ENCODE measurements around the gene DDX20. TPM values are rescaled to one million over a fixed set of nuclear protein-coding genes. Genes with fewer than 3 reads are reported as not detected.
"Not testable (repeated sequence)": the region's sequence is repeated elsewhere in the genome, so short reads cannot be mapped to it uniquely, and the experiment has no call there.

The DDX20 gene
- total and polyA plus RNA-seq, 4 experiments from 2014 or later, result 10.1 to 26.0 (median 18.0) TPM

DNA sequence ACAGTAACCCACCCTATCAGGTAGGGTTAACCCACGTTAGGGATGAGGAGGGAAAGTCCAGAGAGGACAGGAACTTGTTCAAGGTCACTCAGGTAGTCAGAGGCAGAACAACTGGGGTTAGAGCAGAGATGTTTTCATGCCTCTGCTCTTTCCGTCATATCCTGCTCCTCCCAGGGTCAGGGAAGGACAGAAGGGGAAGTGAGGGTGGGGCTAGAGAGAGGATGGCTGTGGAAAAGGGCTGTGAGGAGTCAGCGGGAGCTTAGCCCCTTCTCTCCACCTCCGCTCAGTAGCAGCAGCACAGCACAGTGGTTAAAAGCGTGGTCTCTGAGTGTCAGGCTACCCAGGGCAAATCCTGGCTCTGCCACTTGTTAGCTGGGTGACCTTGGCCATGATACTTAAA lies 36.5 kb downstream of the DDX20 start:
- H3K9me3 Mint-ChIP-seq, result no peaks in the 10 kb centered on the region
- no peak for DNase-seq
- no peak overlapping the region for H3K27ac ChIP-seq (ENCODE audit: low read depth, low read length)
- H3K27me3 Mint-ChIP-seq, result peaks cover 5 to 10% of the 10 kb centered on the region in 2 donors
- CTCF ChIA-PET (ENCODE audit: partially characterized antibody), result no interaction called here
- H3K9me3 ChIP-seq (ENCODE audit: control insufficient read depth in 1 of 2, low read length in 2 of 2), result no peaks in the 10 kb centered on the region
- intact Hi-C loops (cut with micrococcal nuclease), result no loop called here
- no peaks in the 10 kb centered on the region for H3K4me1 ChIP-seq (ENCODE audit: insufficient read depth, low read length)
- H3K27ac Mint-ChIP-seq, result no peak overlapping the region
- no peaks in the 10 kb centered on the region for H3K36me3 ChIP-seq (ENCODE audit: insufficient read depth, low read length)
- no peaks in the 10 kb centered on the region for H3K27me3 ChIP-seq (ENCODE audit: insufficient read depth, low read length)
- H3K4me3 ChIP-seq (ENCODE audit: low read length in 2 of 2), result no peak overlapping the region
- no peak overlapping the region for H3K4me3 Mint-ChIP-seq
- no peaks in the 10 kb centered on the region for H3K36me3 Mint-ChIP-seq
- no peaks in the 10 kb centered on the region for H3K4me1 Mint-ChIP-seq
- POLR2A ChIA-PET (ENCODE audit: partially characterized antibody), result no interaction called here

DNA sequence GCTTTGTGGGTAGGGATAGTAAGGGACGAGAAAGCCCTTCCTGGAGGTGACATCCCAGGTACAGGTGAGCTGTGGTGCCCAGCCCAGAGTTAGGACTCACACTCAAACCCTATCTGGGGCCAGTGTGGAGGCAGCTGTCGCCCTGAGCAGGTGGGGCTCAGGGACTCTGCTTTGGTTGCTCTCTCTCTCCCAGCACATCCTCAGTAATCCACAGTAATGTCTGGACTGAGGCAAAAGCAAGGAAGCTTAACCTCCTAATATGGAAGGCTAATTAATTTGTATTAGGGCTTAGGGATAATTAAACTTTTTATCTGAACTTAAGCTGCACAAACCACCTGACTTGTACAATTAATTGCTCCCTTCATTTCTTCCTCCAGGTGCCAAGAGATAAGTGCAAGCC lies 38.2 kb downstream of the DDX20 start:
- peaks cover 4 to 10% of the 10 kb centered on the region in 2 donors for H3K27me3 Mint-ChIP-seq
- H3K27me3 ChIP-seq (ENCODE audit: insufficient read depth, low read length), result no peaks in the 10 kb centered on the region
- CTCF ChIA-PET (ENCODE audit: partially characterized antibody), result interaction anchor here (0.8 kb wide), 1 partner anchor 11 kb away, joined by 3 read pairs; no protein-coding TSS in a partner anchor
- H3K27ac ChIP-seq (ENCODE audit: low read depth, low read length), result no peak overlapping the region
- no peaks in the 10 kb centered on the region for H3K36me3 ChIP-seq (ENCODE audit: insufficient read depth, low read length)
- intact Hi-C loops (cut with micrococcal nuclease), result no loop called here
- H3K9me3 ChIP-seq (ENCODE audit: control insufficient read depth in 1 of 2, low read length in 2 of 2), result no peaks in the 10 kb centered on the region
- no peak overlapping the region for H3K4me3 Mint-ChIP-seq
- no peaks in the 10 kb centered on the region for H3K4me1 ChIP-seq (ENCODE audit: insufficient read depth, low read length)
- POLR2A ChIA-PET (ENCODE audit: partially characterized antibody), result no interaction called here
- no peaks in the 10 kb centered on the region for H3K4me1 Mint-ChIP-seq
- peaks cover 0 to under 1% (median 0%) of the 10 kb centered on the region in 8 donors for H3K9me3 Mint-ChIP-seq
- no peaks in the 10 kb centered on the region for H3K36me3 Mint-ChIP-seq
- no peak for DNase-seq
- no peak overlapping the region for H3K27ac Mint-ChIP-seq
- no peak overlapping the region for H3K4me3 ChIP-seq (ENCODE audit: low read length in 2 of 2)

DNA sequence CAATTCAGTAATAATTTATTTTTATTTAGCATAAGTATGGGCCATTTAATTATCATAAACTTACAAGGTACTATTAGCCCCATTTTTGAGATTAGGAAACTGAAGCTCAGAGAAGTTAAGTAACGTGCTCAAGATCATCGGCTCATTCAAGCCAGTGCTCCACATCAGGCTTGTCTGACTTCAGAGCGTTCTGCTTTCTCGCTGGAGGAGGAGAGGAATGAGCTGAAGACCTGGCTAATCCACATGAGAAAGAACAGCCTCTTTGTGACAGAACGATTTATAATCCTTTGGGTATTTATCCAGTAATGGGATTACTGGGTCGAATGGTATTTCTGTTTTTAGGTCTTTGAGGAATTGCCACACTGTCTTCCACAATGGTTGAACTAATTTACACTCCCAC lies 39.7 kb downstream of the DDX20 start:
- ChIA-PET POLR2A (ENCODE audit: partially characterized antibody) (no interaction called here), CTCF (ENCODE audit: partially characterized antibody) (interaction anchor here (0.8 to 1.6 kb wide), 2 partner anchors 13 to 15 kb away, joined by 3 read pairs; no protein-coding TSS in a partner anchor)
- Mint-ChIP-seq H3K27me3 (peaks cover 9 to 11% of the 10 kb centered on the region in 2 donors), H3K36me3 (no peaks in the 10 kb centered on the region), H3K4me3 (no peak overlapping the region), H3K27ac (no peak overlapping the region), H3K9me3 (peaks cover 0 to 6% (median 0%) of the 10 kb centered on the region in 8 donors), H3K4me1 (no peaks in the 10 kb centered on the region)
- H3K4me1 ChIP-seq (ENCODE audit: insufficient read depth, low read length), result no peaks in the 10 kb centered on the region
- H3K36me3 ChIP-seq (ENCODE audit: insufficient read depth, low read length), result no peaks in the 10 kb centered on the region
- intact Hi-C loops (cut with micrococcal nuclease), result no loop called here
- H3K27ac ChIP-seq (ENCODE audit: low read depth, low read length), result no peak overlapping the region
- no peak for DNase-seq
- H3K27me3 ChIP-seq (ENCODE audit: insufficient read depth, low read length), result no peaks in the 10 kb centered on the region
- H3K9me3 ChIP-seq (ENCODE audit: control insufficient read depth in 1 of 2, low read length in 2 of 2), result no peaks in the 10 kb centered on the region
- no peak overlapping the region for H3K4me3 ChIP-seq (ENCODE audit: low read length in 2 of 2)

DNA sequence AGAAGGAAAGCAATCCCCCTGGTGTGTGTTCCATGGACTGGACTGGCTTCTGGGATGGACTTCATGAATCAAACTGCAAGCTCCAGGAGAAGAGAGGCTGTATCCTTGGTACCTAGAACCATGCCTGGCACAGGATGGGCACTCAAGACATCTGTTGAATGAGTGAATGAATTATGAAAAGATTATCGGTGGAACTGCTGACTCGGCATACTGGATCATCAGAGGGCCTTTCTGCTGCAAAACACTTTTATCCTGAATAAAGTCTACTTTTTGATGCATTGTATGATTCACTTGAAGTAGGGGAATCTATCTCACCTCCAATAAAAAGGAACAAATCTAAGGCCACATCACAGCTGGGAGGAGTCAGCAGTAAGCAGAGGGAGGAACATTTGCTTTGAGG lies 42.9 kb downstream of the DDX20 start:
- Mint-ChIP-seq H3K27me3 (peaks cover 7 to 8% of the 10 kb centered on the region in 2 donors), H3K36me3 (no peaks in the 10 kb centered on the region), H3K4me3 (no peak overlapping the region), H3K27ac (no peak overlapping the region), H3K9me3 (peaks cover 0 to 6% (median 0%) of the 10 kb centered on the region in 8 donors), H3K4me1 (no peaks in the 10 kb centered on the region)
- Histone ChIP-seq H3K9me3 (ENCODE audit: control insufficient read depth in 1 of 2, low read length in 2 of 2) (no peaks in the 10 kb centered on the region), H3K4me3 (ENCODE audit: low read length in 2 of 2) (no peak overlapping the region), H3K4me1 (ENCODE audit: insufficient read depth, low read length) (no peaks in the 10 kb centered on the region), H3K27me3 (ENCODE audit: insufficient read depth, low read length) (no peaks in the 10 kb centered on the region), H3K27ac (ENCODE audit: low read depth, low read length) (no peak overlapping the region), H3K36me3 (ENCODE audit: insufficient read depth, low read length) (no peaks in the 10 kb centered on the region)
- intact Hi-C loops (cut with micrococcal nuclease), result no loop called here
- no peak for DNase-seq
- ChIA-PET POLR2A (ENCODE audit: partially characterized antibody) (no interaction called here), CTCF (ENCODE audit: partially characterized antibody) (no interaction called here)

DNA sequence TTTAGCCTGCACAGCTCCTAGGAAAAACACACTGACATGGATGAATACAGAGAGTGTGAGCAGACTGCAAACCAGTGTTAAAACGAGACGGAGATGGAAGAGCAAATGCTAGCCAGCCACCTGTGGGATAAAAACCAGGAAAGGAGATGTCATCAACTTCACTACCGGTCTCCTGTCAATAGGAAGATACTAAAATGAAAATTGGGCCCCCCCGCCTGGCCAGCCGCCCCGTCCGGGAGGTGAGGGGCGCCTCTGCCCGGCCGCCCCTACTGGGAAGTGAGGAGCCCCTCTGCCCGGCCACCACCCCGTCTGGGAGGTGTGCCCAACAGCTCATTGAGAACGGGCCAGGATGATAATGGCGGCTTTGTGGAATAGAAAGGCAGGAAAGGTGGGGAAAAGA lies 44.0 kb downstream of the DDX20 start:
- H3K4me1 Mint-ChIP-seq; H3K27ac Mint-ChIP-seq; H3K36me3 Mint-ChIP-seq; H3K4me3 Mint-ChIP-seq; DNase-seq; H3K27me3 ChIP-seq (ENCODE audit: insufficient read depth, low read length); H3K9me3 ChIP-seq (ENCODE audit: control insufficient read depth in 1 of 2, low read length in 2 of 2); H3K4me1 ChIP-seq (ENCODE audit: insufficient read depth, low read length); H3K4me3 ChIP-seq (ENCODE audit: low read length in 2 of 2); H3K27ac ChIP-seq (ENCODE audit: low read depth, low read length); H3K27me3 Mint-ChIP-seq; H3K9me3 Mint-ChIP-seq; H3K36me3 ChIP-seq (ENCODE audit: insufficient read depth, low read length); POLR2A ChIA-PET (ENCODE audit: partially characterized antibody); intact Hi-C loops (cut with micrococcal nuclease); CTCF ChIA-PET (ENCODE audit: partially characterized antibody): not testable (repeated sequence)

DNA sequence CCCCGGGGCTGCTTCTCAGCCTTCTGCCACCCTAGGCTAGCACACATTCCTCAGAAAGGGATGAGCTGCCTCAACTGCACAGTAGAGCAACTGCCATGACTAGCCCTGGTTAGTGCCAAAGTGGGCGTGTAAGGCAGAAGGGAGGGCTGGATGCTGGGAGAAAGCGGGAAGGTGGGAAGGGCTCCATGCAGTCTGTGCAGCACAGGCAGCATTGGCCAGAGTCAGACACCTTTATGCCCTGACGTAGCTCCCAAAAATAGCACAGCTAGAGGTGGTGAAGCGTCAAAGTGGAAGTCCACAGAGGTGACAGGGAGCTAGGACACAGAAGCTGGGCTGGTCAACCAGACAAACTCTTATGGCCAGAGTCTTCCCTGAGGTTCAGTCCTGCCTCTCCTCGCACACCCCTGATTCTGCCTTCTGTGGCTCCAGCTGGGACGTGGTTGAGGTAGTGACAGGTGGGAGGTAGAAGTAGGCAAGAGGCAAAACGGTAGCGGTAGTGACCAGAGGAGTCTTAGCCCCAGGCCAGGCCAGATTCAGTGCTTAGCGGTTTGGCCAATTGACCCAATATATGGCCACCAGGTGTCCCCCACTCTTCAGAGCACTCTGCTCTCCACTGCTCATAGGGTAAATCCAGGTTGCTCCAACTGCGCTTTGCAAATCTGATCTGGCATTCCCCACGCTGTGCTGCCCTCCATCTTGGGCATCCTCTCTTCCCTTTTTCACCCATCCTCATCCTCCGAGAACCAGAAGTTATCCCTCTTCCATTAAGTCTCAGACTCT lies 45.6 kb downstream of the DDX20 start:
- intact Hi-C loops (cut with micrococcal nuclease), result no loop called here
- Mint-ChIP-seq H3K36me3 (no peaks in the 10 kb centered on the region), H3K4me1 (no peaks in the 10 kb centered on the region), H3K9me3 (peaks cover 0 to 6% (median 0%) of the 10 kb centered on the region in 8 donors), H3K27ac (no peak overlapping the region), H3K4me3 (no peak overlapping the region), H3K27me3 (peaks cover 7 to 9% of the 10 kb centered on the region in 2 donors)
- Histone ChIP-seq H3K4me3 (ENCODE audit: low read length in 2 of 2) (no peak overlapping the region), H3K9me3 (ENCODE audit: control insufficient read depth in 1 of 2, low read length in 2 of 2) (no peaks in the 10 kb centered on the region), H3K4me1 (ENCODE audit: insufficient read depth, low read length) (peaks cover 1% of the 10 kb centered on the region), H3K27me3 (ENCODE audit: insufficient read depth, low read length) (no peaks in the 10 kb centered on the region), H3K36me3 (ENCODE audit: insufficient read depth, low read length) (no peaks in the 10 kb centered on the region), H3K27ac (ENCODE audit: low read depth, low read length) (no peak overlapping the region)
- ChIA-PET CTCF (ENCODE audit: partially characterized antibody) (no interaction called here), POLR2A (ENCODE audit: partially characterized antibody) (no interaction called here)
- DNase-seq, result no peak

DNA sequence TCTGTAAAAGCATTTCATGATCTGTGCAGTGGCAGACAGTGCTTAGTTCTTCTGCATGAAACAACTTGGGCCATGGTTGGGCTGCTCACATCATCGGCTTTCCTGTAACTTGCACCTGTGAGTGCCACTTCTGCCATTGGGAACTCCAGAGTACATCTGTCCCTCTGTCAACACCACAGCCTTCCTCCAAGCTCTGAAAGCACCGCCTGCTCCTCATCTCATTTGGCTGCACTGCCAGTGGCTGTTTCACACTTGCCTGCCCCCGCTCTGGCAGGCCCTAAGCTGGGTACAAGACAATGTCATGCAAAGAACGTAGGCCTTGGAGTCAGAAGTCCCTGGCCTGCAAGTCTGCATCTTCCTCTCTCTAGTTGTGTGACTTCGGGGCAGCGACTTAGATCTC lies 46.4 kb downstream of the DDX20 start:
- H3K36me3 Mint-ChIP-seq, result no peaks in the 10 kb centered on the region
- CTCF ChIA-PET (ENCODE audit: partially characterized antibody), result no interaction called here
- Histone ChIP-seq H3K9me3 (ENCODE audit: control insufficient read depth in 1 of 2, low read length in 2 of 2) (no peaks in the 10 kb centered on the region), H3K36me3 (ENCODE audit: insufficient read depth, low read length) (no peaks in the 10 kb centered on the region), H3K4me3 (ENCODE audit: low read length in 2 of 2) (no peak overlapping the region), H3K4me1 (ENCODE audit: insufficient read depth, low read length) (peaks cover 5% of the 10 kb centered on the region), H3K27me3 (ENCODE audit: insufficient read depth, low read length) (no peaks in the 10 kb centered on the region), H3K27ac (ENCODE audit: low read depth, low read length) (no peak overlapping the region)
- intact Hi-C loops (cut with micrococcal nuclease), result no loop called here
- no peak overlapping the region for H3K27ac Mint-ChIP-seq
- no peak overlapping the region for H3K4me3 Mint-ChIP-seq
- H3K9me3 Mint-ChIP-seq, result peaks cover 0 to 6% (median 0%) of the 10 kb centered on the region in 8 donors
- H3K4me1 Mint-ChIP-seq, result peaks cover 0 to 3% (median 0%) of the 10 kb centered on the region in 4 donors
- peaks cover 7 to 9% of the 10 kb centered on the region in 2 donors for H3K27me3 Mint-ChIP-seq
- no peak for DNase-seq
- POLR2A ChIA-PET (ENCODE audit: partially characterized antibody), result interaction anchor here (0.6 kb wide), 1 partner anchor 9 kb away, joined by 3 read pairs; no protein-coding TSS in a partner anchor
